Endodermal cell (in vitro differentiated cells): ENCODE measurements around the gene NINJ1. TPM values are rescaled to one million over a fixed set of nuclear protein-coding genes. Genes with fewer than 3 reads are reported as not detected.

Experiments
- DNase-seq: peaks from one replicate; pipeline ENCODE4 v3.0.0-alpha.2; 2017
- H3K27ac ChIP-seq: 2 replicates; pipeline ENCODE4 v1.5.1; 2013; ENCODE audit warnings: mild to moderate bottlenecking, low read depth, low read length, moderate library complexity
- H3K27me3 ChIP-seq: 2 replicates; pipeline ENCODE4 v1.6.1; 2013; ENCODE audit warnings: mild to moderate bottlenecking, low read length, moderate library complexity; ENCODE audit not compliant: insufficient read depth, control insufficient read depth, poor library complexity, severe bottlenecking
- H3K36me3 ChIP-seq: 2 replicates; pipeline ENCODE4 v1.7.0; 2013; ENCODE audit warnings: mild to moderate bottlenecking, low read length, moderate library complexity; ENCODE audit not compliant: control insufficient read depth, insufficient read depth
- H3K4me1 ChIP-seq: one replicate; pipeline ENCODE4 v1.7.0; 2013; ENCODE audit warnings: low read length; ENCODE audit not compliant: control insufficient read depth, insufficient read depth
- H3K4me3 ChIP-seq: 2 replicates; pipeline ENCODE4 v1.5.1; 2013; ENCODE audit warnings: mild to moderate bottlenecking, low read length, moderate library complexity
- H3K9ac ChIP-seq: 2 replicates; pipeline ENCODE4 v1.6.1; 2013; ENCODE audit warnings: mild to moderate bottlenecking, low read length, moderate library complexity; ENCODE audit not compliant: poor library complexity, severe bottlenecking; ENCODE audit errors: extremely low read depth
- H3K9me3 ChIP-seq: 2 replicates; pipeline ENCODE4 v1.6.1; 2013; ENCODE audit warnings: mild to moderate bottlenecking, low read length, moderate library complexity; ENCODE audit not compliant: control insufficient read depth
- H3K27ac Mint-ChIP-seq: 2 replicates; pipeline ENCODE4 v1.8.0; 2020; ENCODE audit warnings: mixed read lengths
- H3K27me3 Mint-ChIP-seq: 2 replicates; pipeline ENCODE4 v1.8.0; 2021; ENCODE audit warnings: mild to moderate bottlenecking, mixed read lengths; ENCODE audit not compliant: insufficient read depth
- H3K36me3 Mint-ChIP-seq: 2 replicates; pipeline ENCODE4 v1.8.0; 2020; ENCODE audit warnings: low read depth, mixed read lengths
- H3K4me1 Mint-ChIP-seq: 2 replicates; pipeline ENCODE4 v1.8.0; 2020; ENCODE audit warnings: mixed read lengths
- H3K4me3 Mint-ChIP-seq: 2 replicates; pipeline ENCODE4 v1.8.0; 2020; ENCODE audit warnings: mild to moderate bottlenecking, moderate library complexity, mixed read lengths
- H3K9me3 Mint-ChIP-seq: 2 replicates; pipeline ENCODE4 v1.8.0; 2020; ENCODE audit warnings: mild to moderate bottlenecking, mixed read lengths
- CTCF ChIP-seq: fragments of 200-600 bp; sonication (generic); conservative IDR thresholded peaks from 2 replicates; pipeline ENCODE4 v1.5.0; 2021; ENCODE audit warnings: antibody characterized with exemption, mild to moderate bottlenecking
- WGBS, 2 experiments: methylation state at CpG; one replicate each; pipeline versions ENCODE4 v1.1.5 to v1.1.7; 2013; ENCODE audit warnings: missing lambda C conversion rate in 2 of 2, mixed read lengths in 1 of 2; ENCODE audit not compliant: insufficient coverage in 1 of 2, insufficient read length in 1 of 2; 5-methylcytosine and 5-hydroxymethylcytosine counted together
- total RNA-seq, 2 donors: library from RNA; stranded (reverse); fragmentation: NEBNext Ultra II Directional in 1 of 2; extraction: Animal tissue kit (Norgen Biotek cat#: 25700) in 1 of 2; gene quantifications; 2 replicates in 1 of 2; 3 replicates in 1 of 2; pipeline ENCODE4 v1.2.1, GENCODE V29; 2021

The NINJ1 gene
- total RNA-seq, 2 donors from 2014 or later = 24.2 to 32.0 TPM

- 94 to 96% methylated on average over 12 to 14 of the region's 14 CpGs for WGBS, 2 experiments
- no peaks in the 10 kb centered on the region for H3K9me3 Mint-ChIP-seq
Observed at GRCh38 chr9:93110311-93110855, 23.7 kb downstream of the NINJ1 start.

GRCh38 chr9:93108291-93109041, 25.6 kb downstream of the NINJ1 start:
- Mint-ChIP-seq H3K36me3 (peaks cover 6% of the 10 kb centered on the region), H3K9me3 (peaks cover 4% of the 10 kb centered on the region), H3K4me1 (no peaks in the 10 kb centered on the region), H3K4me3 (no peak overlapping the region), H3K27me3 (no peaks in the 10 kb centered on the region), H3K27ac (no peak overlapping the region)
- no peak overlapping the region for H3K9ac ChIP-seq
- no peaks in the 10 kb centered on the region for H3K9me3 ChIP-seq
- H3K27ac ChIP-seq = no peak overlapping the region
- H3K4me1 ChIP-seq = peaks cover under 1% of the 10 kb centered on the region
- no peak overlapping the region for H3K4me3 ChIP-seq
- H3K27me3 ChIP-seq = no peaks in the 10 kb centered on the region
- TF ChIP-seq CTCF = no peak
- no peaks in the 10 kb centered on the region for H3K36me3 ChIP-seq
- peak; percentile 48 for DNase-seq
- WGBS, 2 experiments = 90 to 96% methylated on average over 8 to 15 of the region's 15 CpGs

More at GRCh38 chr9:93110311-93110855, 23.7 kb downstream of the NINJ1 start:
- Mint-ChIP-seq H3K36me3 (peaks cover 5% of the 10 kb centered on the region), H3K27me3 (no peaks in the 10 kb centered on the region), H3K27ac (no peak overlapping the region), H3K4me1 (peaks cover 12% of the 10 kb centered on the region), H3K4me3 (no peak overlapping the region)
- Histone ChIP-seq H3K36me3 (no peaks in the 10 kb centered on the region), H3K9me3 (no peaks in the 10 kb centered on the region), H3K4me3 (no peak overlapping the region), H3K27ac (no peak overlapping the region), H3K9ac (no peak overlapping the region), H3K27me3 (no peaks in the 10 kb centered on the region), H3K4me1 (peaks cover 5% of the 10 kb centered on the region)
- DNase-seq = peak; percentile 14
- no peak for TF ChIP-seq CTCF

GRCh38 chr9:93107825-93108161, 26.3 kb downstream of the NINJ1 start:
- H3K36me3 Mint-ChIP-seq = peaks cover 6% of the 10 kb centered on the region
- Histone ChIP-seq H3K9ac (no peak overlapping the region), H3K9me3 (no peaks in the 10 kb centered on the region), H3K4me3 (no peak overlapping the region), H3K27ac (no peak overlapping the region), H3K4me1 (no peaks in the 10 kb centered on the region), H3K27me3 (no peaks in the 10 kb centered on the region), H3K36me3 (no peaks in the 10 kb centered on the region)
- peaks cover 6% of the 10 kb centered on the region for H3K9me3 Mint-ChIP-seq
- no peak overlapping the region for H3K4me3 Mint-ChIP-seq
- H3K4me1 Mint-ChIP-seq = no peaks in the 10 kb centered on the region
- H3K27ac Mint-ChIP-seq = no peak overlapping the region
- no peak for TF ChIP-seq CTCF
- WGBS, 2 experiments = 88 to 92% methylated on average over 6 of the region's 6 CpGs
- DNase-seq = no peak
- no peaks in the 10 kb centered on the region for H3K27me3 Mint-ChIP-seq
